ENCODE measurements around the gene PARP12.

- TF ChIP-seq REST (tag by site-specific recombination; IDR thresholded peaks at IDR 0.05) (no peak), ZNF274 (IDR thresholded peaks at IDR 0.05; ENCODE audit: low read length) (no peak), ZNF274 (tag by site-specific recombination; IDR thresholded peaks at IDR 0.05; ENCODE audit: borderline replicate concordance) (no peak), ZNF658 (tag by site-specific recombination; IDR thresholded peaks at IDR 0.05) (no peak), CTCF (tag by site-specific recombination; IDR thresholded peaks at IDR 0.05) (no peak), ZBTB8A (tag by site-specific recombination; IDR thresholded peaks at IDR 0.05) (no peak)
Observed at GRCh38 chr7:139987691-139988516, 74.8 kb downstream of the PARP12 start.

All from HEK293 (cell line).